ENCODE data around the gene ERCC1. TPM values are rescaled to one million over a fixed set of nuclear protein-coding genes. Genes with fewer than 3 reads are reported as not detected.

The ERCC1 gene
- polyA plus RNA-seq, 1 experiment: 121 TPM

GRCh38 chr19:45456500-45456815 is 32.7 kb upstream of the ERCC1 start:
- no peak for DNase-seq (ENCODE audit: low read depth)
- no peaks in the 10 kb centered on the region for H3K27me3 ChIP-seq (ENCODE audit: control insufficient read depth, insufficient read depth, low read length)
- CTCF ChIA-PET: interaction anchor here (1.1 to 4.8 kb wide), 5 partner anchors 11 to 29 kb away, joined by 3 to 34 read pairs (median 17); partner anchors contain the start of gene FOSB
- POLR2A ChIA-PET: no interaction called here
- no peaks in the 10 kb centered on the region for H3K36me3 ChIP-seq (ENCODE audit: control insufficient read depth, insufficient read depth, low read length)
- TF ChIP-seq, protein P1, sequence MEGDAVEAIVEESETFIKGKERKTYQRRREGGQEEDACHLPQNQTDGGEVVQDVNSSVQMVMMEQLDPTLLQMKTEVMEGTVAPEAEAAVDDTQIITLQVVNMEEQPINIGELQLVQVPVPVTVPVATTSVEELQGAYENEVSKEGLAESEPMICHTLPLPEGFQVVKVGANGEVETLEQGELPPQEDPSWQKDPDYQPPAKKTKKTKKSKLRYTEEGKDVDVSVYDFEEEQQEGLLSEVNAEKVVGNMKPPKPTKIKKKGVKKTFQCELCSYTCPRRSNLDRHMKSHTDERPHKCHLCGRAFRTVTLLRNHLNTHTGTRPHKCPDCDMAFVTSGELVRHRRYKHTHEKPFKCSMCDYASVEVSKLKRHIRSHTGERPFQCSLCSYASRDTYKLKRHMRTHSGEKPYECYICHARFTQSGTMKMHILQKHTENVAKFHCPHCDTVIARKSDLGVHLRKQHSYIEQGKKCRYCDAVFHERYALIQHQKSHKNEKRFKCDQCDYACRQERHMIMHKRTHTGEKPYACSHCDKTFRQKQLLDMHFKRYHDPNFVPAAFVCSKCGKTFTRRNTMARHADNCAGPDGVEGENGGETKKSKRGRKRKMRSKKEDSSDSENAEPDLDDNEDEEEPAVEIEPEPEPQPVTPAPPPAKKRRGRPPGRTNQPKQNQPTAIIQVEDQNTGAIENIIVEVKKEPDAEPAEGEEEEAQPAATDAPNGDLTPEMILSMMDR (IDR thresholded peaks at IDR 0.05; ENCODE audit: insufficient read depth, low read depth, low read length): no peak
- H3K4me3 ChIP-seq (ENCODE audit: low read depth, low read length): no peak overlapping the region

- peak; percentile 99 for DNase-seq (ENCODE audit: low read depth)
- no peaks in the 10 kb centered on the region for H3K27me3 ChIP-seq (ENCODE audit: control insufficient read depth, insufficient read depth, low read length)
- CTCF ChIA-PET: interaction anchor here (0.7 to 4.8 kb wide), 5 partner anchors 9 to 28 kb away, joined by 3 to 34 read pairs (median 17); partner anchors contain the start of gene FOSB
- TF ChIP-seq, protein P1 (IDR thresholded peaks at IDR 0.05; ENCODE audit: insufficient read depth, low read depth, low read length): no peak
- no peaks in the 10 kb centered on the region for H3K36me3 ChIP-seq (ENCODE audit: control insufficient read depth, insufficient read depth, low read length)
- POLR2A ChIA-PET: interaction anchor here (0.7 to 1.2 kb wide), 2 partner anchors 12 to 29 kb away, joined by 3 to 11 read pairs; partner anchors contain the start of gene FOSB
- H3K4me3 ChIP-seq (ENCODE audit: low read depth, low read length): 0 out of 2 replicates have a peak overlapping the region, but pooled peaks have one; percentile 2
These were observed 32.2 kb upstream of the ERCC1 start for GRCh38 chr19:45455707-45456499.

DNA sequence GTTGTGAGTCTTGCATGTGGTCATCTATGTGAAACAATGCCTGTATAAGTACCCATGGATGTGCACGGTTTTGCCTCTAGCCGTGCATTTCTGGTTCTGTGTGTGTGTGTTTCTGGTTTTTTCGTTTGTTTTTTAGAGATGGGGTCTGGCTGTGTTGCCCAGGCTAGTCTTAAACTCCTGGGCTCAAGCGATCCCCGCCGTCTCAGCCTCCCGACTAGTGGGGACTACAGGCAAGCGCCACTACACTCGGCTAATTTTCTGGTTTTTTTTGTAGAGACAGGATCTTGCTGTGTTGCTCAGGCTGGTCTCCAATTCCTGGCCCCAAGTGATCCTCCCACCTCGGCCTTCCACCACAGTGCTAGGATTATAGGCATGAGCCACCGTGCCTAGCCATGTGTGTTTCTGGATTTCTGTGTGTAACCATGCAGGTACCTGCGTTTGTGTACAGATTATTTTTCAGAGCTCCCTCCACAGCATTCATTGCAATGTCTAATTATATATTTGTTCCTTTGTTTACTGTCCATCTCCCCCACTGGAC is 28.2 kb upstream of the ERCC1 start:
- Histone ChIP-seq H3K27me3 (ENCODE audit: control insufficient read depth, insufficient read depth, low read length) (no peaks in the 10 kb centered on the region), H3K4me3 (ENCODE audit: low read depth, low read length) (no peak overlapping the region), H3K36me3 (ENCODE audit: control insufficient read depth, insufficient read depth, low read length) (no peaks in the 10 kb centered on the region)
- TF ChIP-seq, protein P1 (IDR thresholded peaks at IDR 0.05; ENCODE audit: insufficient read depth, low read depth, low read length): no peak
- CTCF ChIA-PET: interaction anchor here (1.0 to 4.8 kb wide), 5 partner anchors 12 to 34 kb away, joined by 3 to 34 read pairs (median 9); no protein-coding TSS in a partner anchor
- POLR2A ChIA-PET: no interaction called here
- no peak for DNase-seq (ENCODE audit: low read depth)

DNA sequence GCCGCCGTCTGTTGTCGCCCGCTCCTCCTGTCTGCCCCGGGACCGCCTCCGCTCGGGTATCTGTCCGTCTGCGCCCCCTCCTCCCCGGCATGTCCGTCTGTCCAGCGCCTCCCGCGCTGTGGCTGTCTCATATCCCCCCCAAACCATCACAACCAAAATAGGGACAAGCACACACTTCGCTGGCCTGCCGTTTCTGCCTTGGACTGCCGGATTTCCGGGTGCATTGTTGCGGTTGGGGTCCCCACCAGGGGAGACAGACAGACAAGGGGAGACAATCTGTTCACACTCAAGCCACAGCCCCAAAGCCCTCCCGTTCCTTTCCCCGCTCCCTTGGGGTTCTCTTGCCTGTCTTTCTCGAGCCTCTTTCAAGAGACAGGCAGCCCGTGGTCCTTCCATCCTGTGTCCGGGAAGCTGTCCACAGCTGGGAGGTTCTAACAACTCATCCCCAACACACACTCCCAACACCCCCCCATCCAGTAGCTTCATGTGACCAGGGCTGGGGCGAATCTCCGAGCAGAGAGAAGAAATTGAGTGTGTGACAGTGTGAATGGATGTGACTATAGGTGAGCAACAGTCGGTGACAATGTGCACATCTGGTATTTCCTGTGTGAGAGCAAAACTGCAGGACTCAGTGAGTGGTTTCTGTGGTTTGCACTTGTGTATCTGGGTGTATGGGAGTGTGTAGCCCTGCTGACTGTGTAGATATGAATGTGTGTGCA is 27.6 kb upstream of the ERCC1 start:
- H3K36me3 ChIP-seq (ENCODE audit: control insufficient read depth, insufficient read depth, low read length): no peaks in the 10 kb centered on the region
- H3K4me3 ChIP-seq (ENCODE audit: low read depth, low read length): peak overlapping the region; percentile 61
- no peak for DNase-seq (ENCODE audit: low read depth)
- ChIA-PET POLR2A (no interaction called here), CTCF (interaction anchor here (1.0 to 3.4 kb wide), 4 partner anchors 12 to 34 kb away, joined by 3 to 9 read pairs (median 8); no protein-coding TSS in a partner anchor)
- no peaks in the 10 kb centered on the region for H3K27me3 ChIP-seq (ENCODE audit: control insufficient read depth, insufficient read depth, low read length)
- TF ChIP-seq, protein P1 (IDR thresholded peaks at IDR 0.05; ENCODE audit: insufficient read depth, low read depth, low read length): no peak

DNA sequence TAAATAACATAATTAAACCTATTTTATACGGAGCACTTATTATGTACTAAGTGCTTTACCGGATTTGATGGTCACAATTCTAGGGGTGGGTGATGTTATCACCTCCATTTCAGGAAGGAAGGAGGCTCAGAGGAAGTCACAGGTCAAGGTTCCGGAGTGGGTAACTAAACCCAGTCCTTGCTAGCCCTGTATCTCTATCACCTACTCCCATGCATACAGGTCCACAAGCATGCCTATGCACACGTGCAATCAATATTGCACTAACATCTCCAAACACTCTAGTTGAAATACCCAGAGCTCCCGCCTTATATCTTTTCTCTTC is 26.3 kb upstream of the ERCC1 start:
- CTCF ChIA-PET: interaction anchor here (0.6 to 3.9 kb wide), 3 partner anchors 10 to 189 kb away, joined by 3 to 22 read pairs (median 15); partner anchors contain the start of gene EML2
- DNase-seq (ENCODE audit: low read depth): no peak
- Histone ChIP-seq H3K36me3 (ENCODE audit: control insufficient read depth, insufficient read depth, low read length) (0 out of 2 replicates have a peak, but pooled peaks cover 1% of the 10 kb centered on the region), H3K27me3 (ENCODE audit: control insufficient read depth, insufficient read depth, low read length) (no peaks in the 10 kb centered on the region), H3K4me3 (ENCODE audit: low read depth, low read length) (peak overlapping the region; percentile 47)
- TF ChIP-seq, protein P1 (IDR thresholded peaks at IDR 0.05; ENCODE audit: insufficient read depth, low read depth, low read length): no peak
- POLR2A ChIA-PET: no interaction called here
